ENCODE measurements around the gene ASZ1.

Gene ASZ1

GRCh38 chr7:117325836-117326235 lies 101.5 kb downstream of the ASZ1 start:
- H3K27me3 ChIP-seq (ENCODE audit: control insufficient read depth, insufficient read depth, low read length), result peaks cover 44% of the 10 kb centered on the region
- H3K9ac ChIP-seq (ENCODE audit: low read depth, low read length), result no peak overlapping the region
- H3K36me3 ChIP-seq (ENCODE audit: insufficient read depth, low read length), result no peaks in the 10 kb centered on the region
- no peak overlapping the region for H3K4me2 ChIP-seq (ENCODE audit: low read length)
- peaks cover 24% of the 10 kb centered on the region for H3K4me1 ChIP-seq (ENCODE audit: control insufficient read depth, insufficient read depth, low read length)
- no peaks in the 10 kb centered on the region for H3K9me3 ChIP-seq (replicated peaks; ENCODE audit: low read length)
- H3K4me3 ChIP-seq (ENCODE audit: low read length), result no peak overlapping the region

- H3K9ac ChIP-seq (ENCODE audit: low read depth, low read length), result no peak overlapping the region
- peak overlapping the region; percentile 97 for H3K4me2 ChIP-seq (ENCODE audit: low read length)
- no peaks in the 10 kb centered on the region for H3K36me3 ChIP-seq (ENCODE audit: insufficient read depth, low read length)
- H3K27me3 ChIP-seq (ENCODE audit: control insufficient read depth, insufficient read depth, low read length), result peaks cover 53% of the 10 kb centered on the region
- H3K4me1 ChIP-seq (ENCODE audit: control insufficient read depth, insufficient read depth, low read length), result peaks cover 24% of the 10 kb centered on the region
- H3K4me3 ChIP-seq (ENCODE audit: low read length), result peak overlapping the region; percentile 71
- H3K9me3 ChIP-seq (replicated peaks; ENCODE audit: low read length), result no peaks in the 10 kb centered on the region
Observed at GRCh38 chr7:117324960-117325359, 102.3 kb downstream of the ASZ1 start.

- Histone ChIP-seq H3K27me3 (ENCODE audit: control insufficient read depth, insufficient read depth, low read length) (peaks cover 56% of the 10 kb centered on the region), H3K9me3 (replicated peaks; ENCODE audit: low read length) (no peaks in the 10 kb centered on the region), H3K36me3 (ENCODE audit: insufficient read depth, low read length) (no peaks in the 10 kb centered on the region), H3K4me2 (ENCODE audit: low read length) (peak overlapping the region; percentile 97), H3K9ac (ENCODE audit: low read depth, low read length) (peak overlapping the region; percentile 32), H3K4me1 (ENCODE audit: control insufficient read depth, insufficient read depth, low read length) (peaks cover 24% of the 10 kb centered on the region), H3K4me3 (ENCODE audit: low read length) (peak overlapping the region; percentile 71)
Observed at GRCh38 chr7:117323851-117324711, 103.2 kb downstream of the ASZ1 start.

GRCh38 chr7:117323305-117323850 lies 103.9 kb downstream of the ASZ1 start:
- Histone ChIP-seq H3K27me3 (ENCODE audit: control insufficient read depth, insufficient read depth, low read length) (peaks cover 61% of the 10 kb centered on the region), H3K4me3 (ENCODE audit: low read length) (peak overlapping the region; percentile 71), H3K9me3 (replicated peaks; ENCODE audit: low read length) (no peaks in the 10 kb centered on the region), H3K4me2 (ENCODE audit: low read length) (peak overlapping the region; percentile 97), H3K36me3 (ENCODE audit: insufficient read depth, low read length) (no peaks in the 10 kb centered on the region), H3K4me1 (ENCODE audit: control insufficient read depth, insufficient read depth, low read length) (peaks cover 24% of the 10 kb centered on the region), H3K9ac (ENCODE audit: low read depth, low read length) (no peak overlapping the region)

GRCh38 chr7:117322741-117323304 lies 104.5 kb downstream of the ASZ1 start, which contains the start of gene WNT2:
Gene WNT2 (minus strand): TSS chr7:117323058. CDS start chr7:117322989, 69 bp downstream.
- H3K9me3 ChIP-seq (replicated peaks; ENCODE audit: low read length), result no peaks in the 10 kb centered on the region
- no peak within 1 kb of the TSS for H3K9ac ChIP-seq (ENCODE audit: low read depth, low read length)
- peak within 1 kb of the TSS; percentile 97 for H3K4me2 ChIP-seq (ENCODE audit: low read length)
- H3K4me3 ChIP-seq (ENCODE audit: low read length), result peak within 1 kb of the TSS; percentile 71
- H3K27me3 ChIP-seq (ENCODE audit: control insufficient read depth, insufficient read depth, low read length), result peaks cover 63% of the 10 kb centered on the region
- peaks cover 24% of the 10 kb centered on the region for H3K4me1 ChIP-seq (ENCODE audit: control insufficient read depth, insufficient read depth, low read length)
- H3K36me3 ChIP-seq (ENCODE audit: insufficient read depth, low read length), result no peaks in the 10 kb centered on the region

- peaks cover 24% of the 10 kb centered on the region for H3K4me1 ChIP-seq (ENCODE audit: control insufficient read depth, insufficient read depth, low read length)
- no peak overlapping the region for H3K9ac ChIP-seq (ENCODE audit: low read depth, low read length)
- H3K4me2 ChIP-seq (ENCODE audit: low read length), result no peak overlapping the region
- peaks cover 63% of the 10 kb centered on the region for H3K27me3 ChIP-seq (ENCODE audit: control insufficient read depth, insufficient read depth, low read length)
- H3K36me3 ChIP-seq (ENCODE audit: insufficient read depth, low read length), result no peaks in the 10 kb centered on the region
- no peak overlapping the region for H3K4me3 ChIP-seq (ENCODE audit: low read length)
- H3K9me3 ChIP-seq (replicated peaks; ENCODE audit: low read length), result no peaks in the 10 kb centered on the region
Observed at GRCh38 chr7:117320523-117320922, 106.8 kb downstream of the ASZ1 start.

GRCh38 chr7:117319181-117319580 lies 108.1 kb downstream of the ASZ1 start:
- Histone ChIP-seq H3K4me1 (ENCODE audit: control insufficient read depth, insufficient read depth, low read length) (peaks cover 17% of the 10 kb centered on the region), H3K4me2 (ENCODE audit: low read length) (no peak overlapping the region), H3K36me3 (ENCODE audit: insufficient read depth, low read length) (no peaks in the 10 kb centered on the region), H3K9me3 (replicated peaks; ENCODE audit: low read length) (no peaks in the 10 kb centered on the region), H3K27me3 (ENCODE audit: control insufficient read depth, insufficient read depth, low read length) (peaks cover 55% of the 10 kb centered on the region), H3K9ac (ENCODE audit: low read depth, low read length) (no peak overlapping the region), H3K4me3 (ENCODE audit: low read length) (no peak overlapping the region)

GRCh38 chr7:117313582-117313981 lies 113.7 kb downstream of the ASZ1 start:
- H3K4me2 ChIP-seq (ENCODE audit: low read length), result no peak overlapping the region
- no peak overlapping the region for H3K4me3 ChIP-seq (ENCODE audit: low read length)
- H3K9me3 ChIP-seq (replicated peaks; ENCODE audit: low read length), result no peaks in the 10 kb centered on the region
- no peaks in the 10 kb centered on the region for H3K4me1 ChIP-seq (ENCODE audit: control insufficient read depth, insufficient read depth, low read length)
- no peaks in the 10 kb centered on the region for H3K36me3 ChIP-seq (ENCODE audit: insufficient read depth, low read length)
- H3K9ac ChIP-seq (ENCODE audit: low read depth, low read length), result no peak overlapping the region
- H3K27me3 ChIP-seq (ENCODE audit: control insufficient read depth, insufficient read depth, low read length), result peaks cover 9% of the 10 kb centered on the region

Measured in skeletal muscle satellite cell (primary cell).